Natural killer cell treated with Interleukin-12 subunit alpha and Interleukin-12 subunit beta and Interleukin-15 and Interleukin-18, amount 100 ng/mL, for 72 hours (primary cell): Measurements from ENCODE around the gene NRXN3. TPM values are rescaled to one million over a fixed set of nuclear protein-coding genes. Genes with fewer than 3 reads are reported as not detected.

Experiments used
- ATAC-seq, 2 donors: fragments of 150-1000 bp; cut with Tn5 transposase in 1 of 2; sonication (Bioruptor Pico), chemical (Tn5 transposase) in 1 of 2; 2 replicates each; pipeline ENCODE4 v1.10.0; 2021
- DNase-seq: peaks from one replicate; pipeline ENCODE4 v3.0.0; 2022; ENCODE audit warnings: low spot score
- H3K27ac Mint-ChIP-seq, 2 donors: 1 replicate in 1 of 2; 2 replicates in 1 of 2; pipeline ENCODE4 v1.8.0; 2022; ENCODE audit warnings: mixed read lengths in 2 of 2, mild to moderate bottlenecking in 1 of 2, moderate library complexity in 1 of 2
- H3K27me3 Mint-ChIP-seq, 2 donors: 1 replicate in 1 of 2; 2 replicates in 1 of 2; pipeline ENCODE4 v1.8.0; 2022; ENCODE audit warnings: mixed read lengths in 2 of 2
- H3K36me3 Mint-ChIP-seq: one replicate; pipeline ENCODE4 v1.8.0; 2022; ENCODE audit warnings: mixed read lengths
- H3K4me1 Mint-ChIP-seq, 2 donors: 1 replicate in 1 of 2; 2 replicates in 1 of 2; pipeline ENCODE4 v1.8.0; 2022; ENCODE audit warnings: low read depth in 2 of 2, mixed read lengths in 2 of 2, mild to moderate bottlenecking in 1 of 2
- H3K4me3 Mint-ChIP-seq: one replicate; pipeline ENCODE4 v1.8.0; 2022; ENCODE audit warnings: mixed read lengths
- H3K9me3 Mint-ChIP-seq: 2 replicates; pipeline ENCODE4 v1.8.0; 2022; ENCODE audit warnings: mixed read lengths
- total RNA-seq, 2 donors: library from RNA; stranded (reverse); gene quantifications; one replicate each; pipeline ENCODE4 v1.2.3, GENCODE V29; 2022

The NRXN3 gene
- total RNA-seq, 2 donors from 2014 or later: not detected

GRCh38 chr14:78933166-78933565, 763.0 kb downstream of the NRXN3 start:
- Mint-ChIP-seq H3K27ac (no peak overlapping the region), H3K4me3 (no peak overlapping the region), H3K4me1 (no peaks in the 10 kb centered on the region), H3K27me3 (no peaks in the 10 kb centered on the region), H3K36me3 (no peaks in the 10 kb centered on the region), H3K9me3 (peaks cover 6% of the 10 kb centered on the region)
- ATAC-seq (no peak), DNase-seq (no peak)

GRCh38 chr14:78933948-78934524, 763.9 kb downstream of the NRXN3 start:
- ATAC-seq (no peak), DNase-seq (no peak)
- Mint-ChIP-seq H3K9me3 (peaks cover 6% of the 10 kb centered on the region), H3K36me3 (no peaks in the 10 kb centered on the region), H3K27me3 (no peaks in the 10 kb centered on the region), H3K4me3 (no peak overlapping the region), H3K27ac (no peak overlapping the region), H3K4me1 (no peaks in the 10 kb centered on the region)

GRCh38 chr14:78946949-78947348, 776.8 kb downstream of the NRXN3 start:
- no peaks in the 10 kb centered on the region for H3K36me3 Mint-ChIP-seq

GRCh38 chr14:78947681-78948080, 777.5 kb downstream of the NRXN3 start:
- peaks cover 6 to 8% of the 10 kb centered on the region in 2 donors for H3K27me3 Mint-ChIP-seq
- ATAC-seq (no peak), DNase-seq (no peak)
- H3K36me3 Mint-ChIP-seq: no peaks in the 10 kb centered on the region
- H3K9me3 Mint-ChIP-seq: no peaks in the 10 kb centered on the region
- H3K4me3 Mint-ChIP-seq: no peak overlapping the region
- no peaks in the 10 kb centered on the region for H3K4me1 Mint-ChIP-seq
- H3K27ac Mint-ChIP-seq: no peak overlapping the region

More at GRCh38 chr14:78946949-78947348, 776.8 kb downstream of the NRXN3 start:
- peaks cover 3 to 8% of the 10 kb centered on the region in 2 donors for H3K27me3 Mint-ChIP-seq
- DNase-seq: no peak
- no peak overlapping the region for H3K4me3 Mint-ChIP-seq
- peaks cover 3% of the 10 kb centered on the region for H3K9me3 Mint-ChIP-seq
- H3K27ac Mint-ChIP-seq: no peak overlapping the region
- no peak for ATAC-seq
- H3K4me1 Mint-ChIP-seq: no peaks in the 10 kb centered on the region

GRCh38 chr14:78950649-78951048, 780.5 kb downstream of the NRXN3 start:
- DNase-seq (no peak), ATAC-seq (no peak)
- Mint-ChIP-seq H3K27ac (no peak overlapping the region), H3K36me3 (no peaks in the 10 kb centered on the region), H3K9me3 (no peaks in the 10 kb centered on the region), H3K4me3 (no peak overlapping the region), H3K4me1 (no peaks in the 10 kb centered on the region), H3K27me3 (peaks cover 6 to 8% of the 10 kb centered on the region in 2 donors)

GRCh38 chr14:78951602-78952001, 781.4 kb downstream of the NRXN3 start:
- DNase-seq (no peak), ATAC-seq (no peak)
- Mint-ChIP-seq H3K9me3 (no peaks in the 10 kb centered on the region), H3K27ac (no peak overlapping the region), H3K4me1 (no peaks in the 10 kb centered on the region), H3K36me3 (no peaks in the 10 kb centered on the region), H3K27me3 (peaks cover 6 to 8% of the 10 kb centered on the region in 2 donors), H3K4me3 (no peak overlapping the region)

GRCh38 chr14:78959674-78960264, 789.6 kb downstream of the NRXN3 start:
- DNase-seq: no peak
- H3K36me3 Mint-ChIP-seq: no peaks in the 10 kb centered on the region
- ATAC-seq: no peak
- no peaks in the 10 kb centered on the region for H3K4me1 Mint-ChIP-seq
- H3K27ac Mint-ChIP-seq: no peak overlapping the region
- H3K9me3 Mint-ChIP-seq: no peaks in the 10 kb centered on the region
- no peaks in the 10 kb centered on the region for H3K27me3 Mint-ChIP-seq
- no peak overlapping the region for H3K4me3 Mint-ChIP-seq

GRCh38 chr14:78967111-78967809, 797.1 kb downstream of the NRXN3 start:
- Mint-ChIP-seq H3K4me1 (no peaks in the 10 kb centered on the region), H3K27me3 (no peaks in the 10 kb centered on the region), H3K36me3 (no peaks in the 10 kb centered on the region), H3K4me3 (no peak overlapping the region), H3K9me3 (no peaks in the 10 kb centered on the region), H3K27ac (no peak overlapping the region)
- no peak for ATAC-seq
- DNase-seq: no peak

- Mint-ChIP-seq H3K9me3 (no peaks in the 10 kb centered on the region), H3K4me1 (no peaks in the 10 kb centered on the region), H3K27ac (no peak overlapping the region), H3K4me3 (no peak overlapping the region), H3K36me3 (no peaks in the 10 kb centered on the region), H3K27me3 (no peaks in the 10 kb centered on the region)
- DNase-seq (no peak), ATAC-seq (no peak)
Observed at GRCh38 chr14:78968265-78968664, 798.1 kb downstream of the NRXN3 start.

- H3K9me3 Mint-ChIP-seq: no peaks in the 10 kb centered on the region
- no peak overlapping the region for H3K27ac Mint-ChIP-seq
- ATAC-seq (no peak), DNase-seq (no peak)
- no peaks in the 10 kb centered on the region for H3K36me3 Mint-ChIP-seq
- H3K27me3 Mint-ChIP-seq: no peaks in the 10 kb centered on the region
- H3K4me1 Mint-ChIP-seq: no peaks in the 10 kb centered on the region
- H3K4me3 Mint-ChIP-seq: no peak overlapping the region
Observed at GRCh38 chr14:78970677-78971076, 800.5 kb downstream of the NRXN3 start.

- Mint-ChIP-seq H3K4me1 (no peaks in the 10 kb centered on the region), H3K9me3 (no peaks in the 10 kb centered on the region)
- ATAC-seq: no peak
Observed at GRCh38 chr14:78972440-78972839, 802.3 kb downstream of the NRXN3 start.

GRCh38 chr14:78974691-78975090, 804.5 kb downstream of the NRXN3 start:
- H3K4me3 Mint-ChIP-seq: no peak overlapping the region
- H3K27ac Mint-ChIP-seq: no peak overlapping the region
- no peaks in the 10 kb centered on the region for H3K4me1 Mint-ChIP-seq
- DNase-seq (no peak), ATAC-seq (no peak)
- no peaks in the 10 kb centered on the region for H3K36me3 Mint-ChIP-seq
- no peaks in the 10 kb centered on the region for H3K9me3 Mint-ChIP-seq
- no peaks in the 10 kb centered on the region for H3K27me3 Mint-ChIP-seq

More at GRCh38 chr14:78972440-78972839, 802.3 kb downstream of the NRXN3 start:
- Mint-ChIP-seq H3K36me3 (no peaks in the 10 kb centered on the region), H3K4me3 (no peak overlapping the region), H3K27ac (no peak overlapping the region), H3K27me3 (no peaks in the 10 kb centered on the region)
- no peak for DNase-seq

- Mint-ChIP-seq H3K4me3 (no peak overlapping the region), H3K9me3 (no peaks in the 10 kb centered on the region), H3K4me1 (no peaks in the 10 kb centered on the region), H3K27me3 (no peaks in the 10 kb centered on the region), H3K36me3 (no peaks in the 10 kb centered on the region), H3K27ac (no peak overlapping the region)
- DNase-seq (no peak), ATAC-seq (no peak)
Observed at GRCh38 chr14:78975734-78976133, 805.6 kb downstream of the NRXN3 start.

GRCh38 chr14:78978896-78979295, 808.7 kb downstream of the NRXN3 start:
- Mint-ChIP-seq H3K27me3 (no peaks in the 10 kb centered on the region), H3K27ac (no peak overlapping the region), H3K4me1 (no peaks in the 10 kb centered on the region), H3K36me3 (no peaks in the 10 kb centered on the region), H3K4me3 (no peak overlapping the region), H3K9me3 (no peaks in the 10 kb centered on the region)
- no peak for ATAC-seq
- no peak for DNase-seq
